Natural killer cell (primary cell): ENCODE data around the gene TCEANC. TPM values are rescaled to one million over a fixed set of nuclear protein-coding genes. Genes with fewer than 3 reads are reported as not detected.

ENCODE experiments used
- ATAC-seq, 3 donors: fragments of 150-1000 bp in 2 of 3; fragments of 200-7000 bp in 1 of 3; cut with Tn5 transposase; 1 replicate in 1 of 3; 2 replicates in 2 of 3; pipeline ENCODE4 v1.10.0; 2021; ENCODE audit warnings: mild to moderate bottlenecking in 2 of 3, moderate library complexity in 2 of 3
- DNase-seq, 2 donors: peaks; one replicate each; pipeline versions ENCODE4 v3.0.0 to v3.0.0-alpha.2; 2013 to 2021; ENCODE audit warnings: mixed read lengths in 1 of 2
- H3K27ac ChIP-seq: one replicate; pipeline ENCODE4 v1.5.1; 2013; ENCODE audit warnings: mild to moderate bottlenecking, low read length
- H3K27me3 ChIP-seq: one replicate; pipeline ENCODE4 v1.6.1; 2013; ENCODE audit warnings: low read length; ENCODE audit not compliant: control insufficient read depth, insufficient read depth
- H3K36me3 ChIP-seq: one replicate; pipeline ENCODE4 v1.6.1; 2013; ENCODE audit warnings: low read length; ENCODE audit not compliant: control insufficient read depth, insufficient read depth
- H3K4me1 ChIP-seq: one replicate; pipeline ENCODE4 v1.6.1; 2013; ENCODE audit warnings: low read length; ENCODE audit not compliant: control insufficient read depth, insufficient read depth
- H3K4me3 ChIP-seq: one replicate; pipeline ENCODE4 v1.5.1; 2013; ENCODE audit warnings: low read length
- H3K9me3 ChIP-seq: one replicate; pipeline ENCODE4 v1.6.1; 2013; ENCODE audit warnings: low read length; ENCODE audit not compliant: control insufficient read depth, insufficient read depth
- H3K27ac Mint-ChIP-seq, 2 donors: one replicate each; pipeline ENCODE4 v1.8.0; 2022; ENCODE audit warnings: mild to moderate bottlenecking in 2 of 2, mixed read lengths in 2 of 2, moderate library complexity in 1 of 2
- H3K27me3 Mint-ChIP-seq, 2 donors: one replicate each; pipeline ENCODE4 v1.8.0; 2022; ENCODE audit warnings: low read depth in 2 of 2, mixed read lengths in 2 of 2
- H3K36me3 Mint-ChIP-seq: one replicate; pipeline ENCODE4 v1.8.0; 2022; ENCODE audit warnings: mixed read lengths
- H3K4me1 Mint-ChIP-seq, 2 donors: one replicate each; pipeline ENCODE4 v1.8.0; 2022; ENCODE audit warnings: mixed read lengths in 2 of 2
- H3K4me3 Mint-ChIP-seq: one replicate; pipeline ENCODE4 v1.8.0; 2022; ENCODE audit warnings: mild to moderate bottlenecking, moderate library complexity, mixed read lengths
- H3K9me3 Mint-ChIP-seq, 2 donors: one replicate each; pipeline ENCODE4 v1.8.0; 2022; ENCODE audit warnings: mixed read lengths in 2 of 2
- whole genome bisulfite sequencing: methylation state at CpG from one replicate; pipeline ENCODE4 v1.1.7; 2013; ENCODE audit warnings: missing lambda C conversion rate; ENCODE audit not compliant: insufficient coverage; 5-methylcytosine and 5-hydroxymethylcytosine counted together
- intact Hi-C: fragments of 100-400 bp; cut with micrococcal nuclease; formaldehyde crosslinking; loops from one replicate; pipeline ENCODE4 v1.14.2; 2022
- total RNA-seq, 4 donors: library from RNA; stranded (reverse); fragments of 120-200 nt in 1 of 4; gene quantifications; one replicate each; pipeline versions ENCODE4 v1.2.3 to v1.2.4, GENCODE V29; 2013 to 2022
- TF ChIP-seq, protein P1 (sequence below): fragments of 200-600 bp; IDR thresholded peaks from one replicate; pipeline ENCODE4 v1.8.0; 2022; ENCODE audit warnings: antibody characterized with exemption

The TCEANC gene
- total RNA-seq, 3 donors from 2014 or later (not counting 1 experiment from before 2014, with no cell fraction given), result 11.2 to 17.8 (median 13.4) TPM

- TF ChIP-seq, protein P1, sequence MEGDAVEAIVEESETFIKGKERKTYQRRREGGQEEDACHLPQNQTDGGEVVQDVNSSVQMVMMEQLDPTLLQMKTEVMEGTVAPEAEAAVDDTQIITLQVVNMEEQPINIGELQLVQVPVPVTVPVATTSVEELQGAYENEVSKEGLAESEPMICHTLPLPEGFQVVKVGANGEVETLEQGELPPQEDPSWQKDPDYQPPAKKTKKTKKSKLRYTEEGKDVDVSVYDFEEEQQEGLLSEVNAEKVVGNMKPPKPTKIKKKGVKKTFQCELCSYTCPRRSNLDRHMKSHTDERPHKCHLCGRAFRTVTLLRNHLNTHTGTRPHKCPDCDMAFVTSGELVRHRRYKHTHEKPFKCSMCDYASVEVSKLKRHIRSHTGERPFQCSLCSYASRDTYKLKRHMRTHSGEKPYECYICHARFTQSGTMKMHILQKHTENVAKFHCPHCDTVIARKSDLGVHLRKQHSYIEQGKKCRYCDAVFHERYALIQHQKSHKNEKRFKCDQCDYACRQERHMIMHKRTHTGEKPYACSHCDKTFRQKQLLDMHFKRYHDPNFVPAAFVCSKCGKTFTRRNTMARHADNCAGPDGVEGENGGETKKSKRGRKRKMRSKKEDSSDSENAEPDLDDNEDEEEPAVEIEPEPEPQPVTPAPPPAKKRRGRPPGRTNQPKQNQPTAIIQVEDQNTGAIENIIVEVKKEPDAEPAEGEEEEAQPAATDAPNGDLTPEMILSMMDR, result no peak
- Histone ChIP-seq H3K4me1 (peaks cover 57% of the 10 kb centered on the region), H3K27me3 (no peaks in the 10 kb centered on the region), H3K27ac (peak overlapping the region; percentile 67), H3K4me3 (no peak overlapping the region), H3K36me3 (peaks cover 3% of the 10 kb centered on the region), H3K9me3 (no peaks in the 10 kb centered on the region)
- Mint-ChIP-seq H3K36me3 (no peaks in the 10 kb centered on the region), H3K27me3 (no peaks in the 10 kb centered on the region), H3K27ac (peak overlapping the region; percentile 71 to 88), H3K4me3 (peak overlapping the region; percentile 6), H3K4me1 (peaks cover 71 to 73% of the 10 kb centered on the region in 2 donors), H3K9me3 (no peaks in the 10 kb centered on the region)
- 68% methylated on average over 4 of the region's 7 CpGs for WGBS
- DNase-seq (peak in 1 of 2 donors; percentile 18), ATAC-seq (peak; percentile 59 to 75 (median 71))
- intact Hi-C loops, result loop anchor here (10.0 kb wide), 2 partner anchors 615 to 745 kb away; no protein-coding TSS in a partner anchor
Observed at GRCh38 chrX:13699183-13699826, 46.4 kb downstream of the TCEANC start.

DNA sequence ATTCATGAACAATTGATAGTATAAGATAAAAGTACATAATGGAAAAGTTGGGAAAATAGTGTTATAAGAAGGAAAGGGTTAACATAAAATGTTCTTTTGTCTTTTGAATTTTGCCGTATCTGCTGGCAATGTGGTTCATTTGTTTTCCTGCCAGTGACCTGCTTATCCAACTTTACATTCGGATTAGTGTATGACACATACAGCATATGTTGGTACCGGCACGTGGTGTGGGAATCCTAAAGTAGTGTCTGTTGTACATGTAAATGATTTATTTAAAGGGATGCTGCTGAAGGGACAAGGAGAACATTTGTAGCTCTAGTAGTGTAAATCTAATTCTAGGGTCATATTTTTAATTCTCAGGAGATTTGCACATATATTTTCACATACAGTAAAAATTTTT, 47.4 kb downstream of the TCEANC start:
- peaks cover 64 to 71% of the 10 kb centered on the region in 2 donors for H3K4me1 Mint-ChIP-seq
- WGBS, result 84% methylated on average over 4 of the region's 4 CpGs

DNA sequence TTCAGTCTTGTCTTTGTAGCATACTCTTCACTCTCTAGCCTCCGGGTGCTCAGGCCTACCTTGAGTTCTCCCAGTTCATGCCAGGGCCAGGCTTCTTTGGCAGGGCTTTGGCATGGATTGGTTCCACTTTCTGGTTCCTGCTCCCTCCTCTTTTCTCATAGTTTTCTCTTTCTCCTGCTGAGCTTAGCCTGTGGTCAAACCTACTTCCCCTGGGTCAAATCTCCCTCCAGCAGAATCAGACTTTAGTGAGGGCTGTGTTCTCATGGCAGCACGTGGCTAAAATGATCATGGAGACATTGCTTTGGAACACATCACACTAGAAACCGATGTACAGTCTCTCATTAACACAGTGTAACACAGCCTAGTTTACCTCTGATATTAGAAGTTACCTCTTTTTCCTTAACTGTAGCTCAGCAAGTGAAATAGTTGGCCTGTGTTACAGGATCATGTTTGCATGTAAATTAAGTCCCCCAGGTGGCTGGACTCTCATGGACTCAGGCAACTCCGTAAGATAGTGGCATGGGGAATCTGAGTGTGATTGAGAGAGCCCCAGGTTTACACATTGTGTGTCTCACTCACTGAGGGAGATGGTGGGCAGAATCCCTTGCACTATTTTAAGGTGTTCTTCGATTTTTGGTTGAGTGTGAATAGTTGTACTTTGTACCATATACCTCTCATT, 49.3 kb downstream of the TCEANC start:
- Mint-ChIP-seq H3K27me3 (no peaks in the 10 kb centered on the region), H3K4me3 (peak overlapping the region; percentile 43), H3K9me3 (no peaks in the 10 kb centered on the region), H3K27ac (peak overlapping the region; percentile 68 to 87), H3K4me1 (peaks cover 54 to 62% of the 10 kb centered on the region in 2 donors), H3K36me3 (no peaks in the 10 kb centered on the region)
- H3K36me3 ChIP-seq, result peaks cover 7% of the 10 kb centered on the region
- 70% methylated on average over 4 of the region's 5 CpGs for WGBS
- peaks cover 39% of the 10 kb centered on the region for H3K4me1 ChIP-seq
- DNase-seq (no peak), ATAC-seq (no peak)
- intact Hi-C loops, result no loop called here
- H3K9me3 ChIP-seq, result no peaks in the 10 kb centered on the region
- TF ChIP-seq, protein P1, result no peak
- H3K27me3 ChIP-seq, result no peaks in the 10 kb centered on the region
- no peak overlapping the region for H3K27ac ChIP-seq
- no peak overlapping the region for H3K4me3 ChIP-seq

More for the DNA sequence above, 47.4 kb downstream of the TCEANC start:
- Mint-ChIP-seq H3K36me3 (no peaks in the 10 kb centered on the region), H3K27ac (peak overlapping the region in 1 of 2 donors; percentile 68), H3K27me3 (no peaks in the 10 kb centered on the region), H3K4me3 (peak overlapping the region; percentile 11), H3K9me3 (no peaks in the 10 kb centered on the region)
- H3K4me3 ChIP-seq, result no peak overlapping the region
- intact Hi-C loops, result no loop called here
- TF ChIP-seq, protein P1, result no peak
- H3K27ac ChIP-seq, result no peak overlapping the region
- DNase-seq (no peak), ATAC-seq (no peak)
- no peaks in the 10 kb centered on the region for H3K9me3 ChIP-seq
- peaks cover 49% of the 10 kb centered on the region for H3K4me1 ChIP-seq
- peaks cover 3% of the 10 kb centered on the region for H3K36me3 ChIP-seq
- no peaks in the 10 kb centered on the region for H3K27me3 ChIP-seq
